K562 (cell line): ENCODE measurements around the gene VWA3A. TPM values are rescaled to one million over a fixed set of nuclear protein-coding genes. Genes with fewer than 3 reads are reported as not detected.

ENCODE experiments used
- ARID1B ChIP-seq: fragments of 450-650 bp; IDR thresholded peaks from 2 replicates; pipeline ENCODE4 v1.6.1; 2016; ENCODE audit warnings: antibody characterized with exemption, mild to moderate bottlenecking, inconsistent platforms
- GTF2A2 ChIP-seq: IDR thresholded peaks from 2 replicates; pipeline ENCODE4 v1.6.1; 2016; ENCODE audit warnings: mild to moderate bottlenecking, missing genetic modification characterization, missing compliant biosample characterization
- MYNN ChIP-seq, 2 experiments: sonication (generic); formaldehyde crosslinking in 1 of 2; IDR thresholded peaks; 2 replicates each; pipeline versions ENCODE4 v1.5.0 to v1.6.1; 2016 to 2020; ENCODE audit warnings: antibody characterized with exemption in 1 of 2, missing genetic modification reagents in 1 of 2
- RB1 ChIP-seq: fragments of 450-650 bp; IDR thresholded peaks from 2 replicates; pipeline ENCODE4 v1.6.1; 2017; ENCODE audit warnings: low read depth, mild to moderate bottlenecking
- RBM15 ChIP-seq: fragments of 200-400 bp; formaldehyde crosslinking; IDR thresholded peaks from 2 replicates; pipeline ENCODE4 v1.6.1; 2018; ENCODE audit warnings: mild to moderate bottlenecking, low read length, moderate library complexity; ENCODE audit not compliant: insufficient read depth
- RFX5 ChIP-seq: IDR thresholded peaks from 2 replicates; pipeline ENCODE4 v1.6.1; 2011; ENCODE audit warnings: low read depth, mild to moderate bottlenecking, improper control_type of control experiment, low read length
- SMARCB1 ChIP-seq: IDR thresholded peaks from 2 replicates; pipeline ENCODE4 v1.6.1; 2011; ENCODE audit warnings: improper control_type of control experiment, low read depth; ENCODE audit not compliant: insufficient read length
- SP2 ChIP-seq: IDR thresholded peaks from 2 replicates; pipeline ENCODE4 v1.6.1; 2011; ENCODE audit warnings: mild to moderate bottlenecking, low read depth, low read length, moderate library complexity; ENCODE audit not compliant: poor library complexity, severe bottlenecking; ENCODE audit errors: extremely low read depth
- SRSF7 ChIP-seq: fragments of 200-400 bp; formaldehyde crosslinking; optimal IDR thresholded peaks from 2 replicates; pipeline ENCODE3; 2017; ENCODE audit warnings: mild to moderate bottlenecking, low read depth, low read length
- TCF7L2 ChIP-seq: fragments of 150-350 bp; IDR thresholded peaks from 2 replicates; pipeline ENCODE4 v1.6.1; 2016; ENCODE audit warnings: low read depth, mild to moderate bottlenecking, low read length, moderate library complexity
- TCFL5 ChIP-seq: fragments of 250-450 bp; sonication (Bioruptor Pico); conservative IDR thresholded peaks from 2 replicates; pipeline ENCODE4 v1.6.1; 2021; ENCODE audit warnings: mild to moderate bottlenecking, moderate library complexity, matching md5 sums
- ZNF75A ChIP-seq: fragments of 450-650 bp; formaldehyde crosslinking; IDR thresholded peaks from 2 replicates; pipeline ENCODE4 v1.4.0; 2020; ENCODE audit warnings: mild to moderate bottlenecking
- ZNF785 ChIP-seq: fragments of 250-450 bp; sonication (Bioruptor Pico); IDR thresholded peaks from 2 replicates; pipeline ENCODE4 v1.4.0; 2020; ENCODE audit warnings: mild to moderate bottlenecking
- ZNF79 ChIP-seq: fragments of 250-450 bp; sonication (Bioruptor Pico); IDR thresholded peaks from 2 replicates; pipeline ENCODE4 v1.4.0; 2020; ENCODE audit warnings: low read depth, mild to moderate bottlenecking, moderate library complexity
- polyA plus RNA-seq, 8 experiments: library from polyadenylated mRNA; depleted of rRNA in 4 of 8; stranded (reverse) in 5 of 8; unstranded in 3 of 8; fragments of >200 nt; fragmentation: Nextera tagmentation in 2 of 8; fragmentation: Illumina TruSeq in 1 of 8; extraction: Ambion mirVana in 2 of 8; extraction: Trizol in 1 of 8; gene quantifications; 2 replicates each; pipeline versions ENCODE4 v1.2.1 to v1.2.3, GENCODE V29; 2011 to 2014; ENCODE audit warnings: inconsistent platforms in 1 of 8, missing spikeins in 1 of 8
- total RNA-seq, 7 experiments: library from RNA; depleted of rRNA in 6 of 7; stranded (reverse); fragments of >200 nt in 6 of 7; fragmentation: Illumina TruSeq in 2 of 7; extraction: Trizol in 2 of 7; gene quantifications; 2 replicates each; pipeline versions ENCODE4 v1.2.1 to v1.2.3, GENCODE V29; 2011 to 2021; ENCODE audit warnings: low replicate concordance in 1 of 7
- TF ChIP-seq, protein P1 (sequence below): fragments of 250-450 bp; sonication (Bioruptor Pico); IDR thresholded peaks from 2 replicates; pipeline ENCODE4 v1.6.1; 2021; ENCODE audit warnings: mild to moderate bottlenecking
- TF ChIP-seq, protein P2 (sequence below): fragments of 450-650 bp; IDR thresholded peaks from 2 replicates; pipeline ENCODE4 v1.6.1; 2016; ENCODE audit warnings: low read depth, mild to moderate bottlenecking, moderate library complexity
- TF ChIP-seq, protein P3 (sequence below), 2 experiments: fragments of 200-800 bp in 1 of 2; sonication (Bioruptor generic) in 1 of 2; sonication (generic) in 1 of 2; formaldehyde crosslinking in 1 of 2; IDR thresholded peaks in 1 of 2; conservative IDR thresholded peaks in 1 of 2; 2 replicates each; pipeline versions ENCODE4 v1.5.0 to v1.6.1; 2016 to 2020; ENCODE audit warnings: missing compliant biosample characterization in 1 of 2, missing genetic modification characterization in 1 of 2, missing genetic modification reagents in 1 of 2
- TF ChIP-seq, protein P4 (sequence below): IDR thresholded peaks from 2 replicates; pipeline ENCODE4 v1.6.1; 2014; ENCODE audit warnings: antibody characterized with exemption
- TF ChIP-seq, protein P5 (sequence below): sonication (generic); formaldehyde crosslinking; IDR thresholded peaks from 2 replicates; pipeline ENCODE4 v1.8.1; 2022; ENCODE audit warnings: missing genetic modification reagents
- TF ChIP-seq, protein P6 (sequence below): fragments of 250-450 bp; sonication (Bioruptor Pico); IDR thresholded peaks from 2 replicates; pipeline ENCODE4 v1.5.0; 2020; ENCODE audit warnings: mild to moderate bottlenecking, borderline replicate concordance

Gene VWA3A
- total and polyA plus RNA-seq, 9 of the 15 experiments (the other 6 are each of a cell fraction or from before 2014, with no cell fraction given), result not detected

DNA sequence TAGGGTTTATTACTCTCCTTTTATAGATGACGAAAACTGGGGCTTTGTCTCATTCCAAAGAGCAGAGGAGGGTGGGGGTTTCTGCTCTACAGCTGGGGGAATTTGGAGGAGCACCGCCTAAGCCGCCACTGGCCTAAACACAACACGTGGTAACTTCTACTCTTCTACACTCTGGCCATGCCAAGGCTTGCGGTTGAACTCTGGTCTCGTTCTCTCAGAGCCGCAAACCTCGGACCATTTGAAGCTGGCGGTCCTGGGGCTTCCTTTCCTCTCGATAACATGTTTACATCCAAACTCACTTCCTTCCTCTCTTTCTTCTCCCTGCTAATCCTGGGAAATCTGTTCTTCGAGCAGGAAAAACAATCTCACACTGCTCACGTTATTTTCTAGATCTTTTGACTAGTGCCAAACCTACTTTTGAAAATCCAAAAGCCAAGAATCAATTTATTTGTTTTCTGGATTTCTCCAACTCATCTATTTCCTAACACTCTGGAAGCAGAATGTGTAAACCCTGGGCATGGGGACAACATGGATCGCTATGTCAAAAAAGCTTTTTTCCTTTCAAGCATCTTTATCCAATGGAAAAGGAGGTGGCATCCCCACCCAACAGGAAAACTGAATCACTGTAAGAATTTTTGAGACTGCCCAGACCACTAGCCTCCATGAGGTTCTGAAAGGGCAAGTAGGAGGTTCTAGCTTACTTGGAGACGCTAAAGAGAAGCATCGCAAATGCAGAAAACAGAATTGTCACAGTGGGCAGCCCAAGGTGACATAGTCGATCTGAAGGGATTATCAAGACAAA is 100.1 kb downstream of the VWA3A start (continued):
- TF ChIP-seq, protein P1, sequence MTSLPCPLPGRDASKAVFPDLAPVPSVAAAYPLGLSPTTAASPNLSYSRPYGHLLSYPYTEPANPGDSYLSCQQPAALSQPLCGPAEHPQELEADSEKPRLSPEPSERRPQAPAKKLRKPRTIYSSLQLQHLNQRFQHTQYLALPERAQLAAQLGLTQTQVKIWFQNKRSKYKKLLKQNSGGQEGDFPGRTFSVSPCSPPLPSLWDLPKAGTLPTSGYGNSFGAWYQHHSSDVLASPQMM (CRISPR knock-in tag), result no peak
- no peak for TF ChIP-seq SMARCB1
- TF ChIP-seq, protein P2, sequence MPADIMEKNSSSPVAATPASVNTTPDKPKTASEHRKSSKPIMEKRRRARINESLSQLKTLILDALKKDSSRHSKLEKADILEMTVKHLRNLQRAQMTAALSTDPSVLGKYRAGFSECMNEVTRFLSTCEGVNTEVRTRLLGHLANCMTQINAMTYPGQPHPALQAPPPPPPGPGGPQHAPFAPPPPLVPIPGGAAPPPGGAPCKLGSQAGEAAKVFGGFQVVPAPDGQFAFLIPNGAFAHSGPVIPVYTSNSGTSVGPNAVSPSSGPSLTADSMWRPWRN, result no peak
- no peak for TF ChIP-seq MYNN (IDR thresholded peaks at IDR 0.05)
- TF ChIP-seq MYNN (CRISPR knock-in tag; IDR thresholded peaks at IDR 0.05), result no peak
- no peak for TF ChIP-seq SP2
- TF ChIP-seq, protein P3, sequence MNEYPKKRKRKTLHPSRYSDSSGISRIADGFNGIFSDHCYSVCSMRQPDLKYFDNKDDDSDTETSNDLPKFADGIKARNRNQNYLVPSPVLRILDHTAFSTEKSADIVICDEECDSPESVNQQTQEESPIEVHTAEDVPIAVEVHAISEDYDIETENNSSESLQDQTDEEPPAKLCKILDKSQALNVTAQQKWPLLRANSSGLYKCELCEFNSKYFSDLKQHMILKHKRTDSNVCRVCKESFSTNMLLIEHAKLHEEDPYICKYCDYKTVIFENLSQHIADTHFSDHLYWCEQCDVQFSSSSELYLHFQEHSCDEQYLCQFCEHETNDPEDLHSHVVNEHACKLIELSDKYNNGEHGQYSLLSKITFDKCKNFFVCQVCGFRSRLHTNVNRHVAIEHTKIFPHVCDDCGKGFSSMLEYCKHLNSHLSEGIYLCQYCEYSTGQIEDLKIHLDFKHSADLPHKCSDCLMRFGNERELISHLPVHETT (CRISPR knock-in tag; conservative IDR thresholded peaks at IDR 0.05 in 1 of 2, IDR thresholded peaks at IDR 0.05 in 1 of 2), result peak in 1 of 2 experiments; percentile 22; a peak in 1 of 4 replicates
- TF ChIP-seq, protein P4, sequence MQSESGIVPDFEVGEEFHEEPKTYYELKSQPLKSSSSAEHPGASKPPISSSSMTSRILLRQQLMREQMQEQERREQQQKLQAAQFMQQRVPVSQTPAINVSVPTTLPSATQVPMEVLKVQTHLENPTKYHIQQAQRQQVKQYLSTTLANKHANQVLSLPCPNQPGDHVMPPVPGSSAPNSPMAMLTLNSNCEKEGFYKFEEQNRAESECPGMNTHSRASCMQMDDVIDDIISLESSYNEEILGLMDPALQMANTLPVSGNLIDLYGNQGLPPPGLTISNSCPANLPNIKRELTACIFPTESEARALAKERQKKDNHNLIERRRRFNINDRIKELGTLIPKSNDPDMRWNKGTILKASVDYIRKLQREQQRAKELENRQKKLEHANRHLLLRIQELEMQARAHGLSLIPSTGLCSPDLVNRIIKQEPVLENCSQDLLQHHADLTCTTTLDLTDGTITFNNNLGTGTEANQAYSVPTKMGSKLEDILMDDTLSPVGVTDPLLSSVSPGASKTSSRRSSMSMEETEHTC, result no peak
- TF ChIP-seq, protein P5, sequence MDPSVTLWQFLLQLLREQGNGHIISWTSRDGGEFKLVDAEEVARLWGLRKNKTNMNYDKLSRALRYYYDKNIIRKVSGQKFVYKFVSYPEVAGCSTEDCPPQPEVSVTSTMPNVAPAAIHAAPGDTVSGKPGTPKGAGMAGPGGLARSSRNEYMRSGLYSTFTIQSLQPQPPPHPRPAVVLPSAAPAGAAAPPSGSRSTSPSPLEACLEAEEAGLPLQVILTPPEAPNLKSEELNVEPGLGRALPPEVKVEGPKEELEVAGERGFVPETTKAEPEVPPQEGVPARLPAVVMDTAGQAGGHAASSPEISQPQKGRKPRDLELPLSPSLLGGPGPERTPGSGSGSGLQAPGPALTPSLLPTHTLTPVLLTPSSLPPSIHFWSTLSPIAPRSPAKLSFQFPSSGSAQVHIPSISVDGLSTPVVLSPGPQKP, result no peak
- TF ChIP-seq RFX5, result no peak
- TF ChIP-seq SRSF7, result no peak
- no peak for TF ChIP-seq RB1
- no peak for TF ChIP-seq ZNF79 (CRISPR knock-in tag)
- no peak for TF ChIP-seq TCF7L2
- TF ChIP-seq ZNF785 (CRISPR knock-in tag), result no peak
- no peak for TF ChIP-seq TCFL5
- TF ChIP-seq GTF2A2 (tag), result no peak
- TF ChIP-seq ARID1B, result no peak
- TF ChIP-seq ZNF75A (CRISPR knock-in tag), result no peak
- TF ChIP-seq, protein P6, sequence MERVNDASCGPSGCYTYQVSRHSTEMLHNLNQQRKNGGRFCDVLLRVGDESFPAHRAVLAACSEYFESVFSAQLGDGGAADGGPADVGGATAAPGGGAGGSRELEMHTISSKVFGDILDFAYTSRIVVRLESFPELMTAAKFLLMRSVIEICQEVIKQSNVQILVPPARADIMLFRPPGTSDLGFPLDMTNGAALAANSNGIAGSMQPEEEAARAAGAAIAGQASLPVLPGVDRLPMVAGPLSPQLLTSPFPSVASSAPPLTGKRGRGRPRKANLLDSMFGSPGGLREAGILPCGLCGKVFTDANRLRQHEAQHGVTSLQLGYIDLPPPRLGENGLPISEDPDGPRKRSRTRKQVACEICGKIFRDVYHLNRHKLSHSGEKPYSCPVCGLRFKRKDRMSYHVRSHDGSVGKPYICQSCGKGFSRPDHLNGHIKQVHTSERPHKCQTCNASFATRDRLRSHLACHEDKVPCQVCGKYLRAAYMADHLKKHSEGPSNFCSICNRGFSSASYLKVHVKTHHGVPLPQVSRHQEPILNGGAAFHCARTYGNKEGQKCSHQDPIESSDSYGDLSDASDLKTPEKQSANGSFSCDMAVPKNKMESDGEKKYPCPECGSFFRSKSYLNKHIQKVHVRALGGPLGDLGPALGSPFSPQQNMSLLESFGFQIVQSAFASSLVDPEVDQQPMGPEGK, result no peak
- no peak for TF ChIP-seq RBM15
